ENCODE measurements around the gene C19orf67. TPM values are rescaled to one million over a fixed set of nuclear protein-coding genes. Genes with fewer than 3 reads are reported as not detected.

C19orf67 gene
- total and polyA plus RNA-seq, 2 of the 13 experiments (the other 11 are each of a cell fraction or from before 2014, with no cell fraction given), result 0.11 to 0.32 TPM

DNA sequence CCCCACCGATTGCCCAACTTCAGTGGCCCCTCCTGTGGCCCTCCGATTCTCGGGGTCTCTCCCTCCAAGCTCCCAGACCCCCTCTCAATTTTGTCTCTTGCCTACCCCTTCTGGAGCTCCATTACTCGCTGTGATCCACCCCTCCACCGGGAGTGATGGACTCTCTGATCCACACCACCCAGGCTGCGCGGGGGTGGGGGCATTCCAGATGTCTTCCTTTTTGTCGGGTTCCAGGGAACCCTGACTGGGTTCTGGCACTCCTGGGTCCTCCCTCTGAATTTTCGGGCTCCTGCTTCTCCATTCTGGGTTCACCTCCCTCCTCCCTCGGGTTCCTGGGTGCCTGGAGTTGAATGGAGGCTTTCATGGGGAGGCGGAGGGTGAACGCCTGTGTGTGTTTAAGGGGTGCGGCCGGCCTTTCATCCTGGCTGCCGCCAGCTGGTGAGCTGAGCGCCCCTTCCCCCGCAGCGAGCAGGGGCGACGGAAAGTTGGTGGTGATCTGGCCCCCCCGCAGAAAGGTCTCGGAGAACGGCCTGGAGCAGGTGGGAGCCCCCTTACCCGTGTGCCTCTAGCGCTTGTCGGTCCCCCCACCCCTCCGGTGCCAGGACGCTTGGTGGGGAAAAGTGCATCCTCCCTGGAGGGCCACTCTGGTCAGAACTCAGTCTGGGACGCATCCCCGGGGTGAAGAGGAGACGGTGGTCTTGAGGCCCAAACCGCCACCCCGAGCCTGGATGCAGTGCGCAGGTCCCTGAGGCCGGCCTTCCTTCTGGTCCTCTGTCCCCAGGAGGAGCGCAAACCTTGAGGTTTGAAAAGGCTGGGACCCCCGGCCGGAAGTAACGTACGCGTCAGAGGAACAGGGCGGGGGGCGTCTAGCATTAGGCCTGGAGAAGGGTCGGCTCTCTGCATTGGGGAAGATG is 11.4 kb downstream of the C19orf67 start (continued):
- no peak for TF ChIP-seq ZNF136 (CRISPR knock-in tag; IDR thresholded peaks at IDR 0.05; ENCODE audit: low read depth)
- TF ChIP-seq, protein P1, sequence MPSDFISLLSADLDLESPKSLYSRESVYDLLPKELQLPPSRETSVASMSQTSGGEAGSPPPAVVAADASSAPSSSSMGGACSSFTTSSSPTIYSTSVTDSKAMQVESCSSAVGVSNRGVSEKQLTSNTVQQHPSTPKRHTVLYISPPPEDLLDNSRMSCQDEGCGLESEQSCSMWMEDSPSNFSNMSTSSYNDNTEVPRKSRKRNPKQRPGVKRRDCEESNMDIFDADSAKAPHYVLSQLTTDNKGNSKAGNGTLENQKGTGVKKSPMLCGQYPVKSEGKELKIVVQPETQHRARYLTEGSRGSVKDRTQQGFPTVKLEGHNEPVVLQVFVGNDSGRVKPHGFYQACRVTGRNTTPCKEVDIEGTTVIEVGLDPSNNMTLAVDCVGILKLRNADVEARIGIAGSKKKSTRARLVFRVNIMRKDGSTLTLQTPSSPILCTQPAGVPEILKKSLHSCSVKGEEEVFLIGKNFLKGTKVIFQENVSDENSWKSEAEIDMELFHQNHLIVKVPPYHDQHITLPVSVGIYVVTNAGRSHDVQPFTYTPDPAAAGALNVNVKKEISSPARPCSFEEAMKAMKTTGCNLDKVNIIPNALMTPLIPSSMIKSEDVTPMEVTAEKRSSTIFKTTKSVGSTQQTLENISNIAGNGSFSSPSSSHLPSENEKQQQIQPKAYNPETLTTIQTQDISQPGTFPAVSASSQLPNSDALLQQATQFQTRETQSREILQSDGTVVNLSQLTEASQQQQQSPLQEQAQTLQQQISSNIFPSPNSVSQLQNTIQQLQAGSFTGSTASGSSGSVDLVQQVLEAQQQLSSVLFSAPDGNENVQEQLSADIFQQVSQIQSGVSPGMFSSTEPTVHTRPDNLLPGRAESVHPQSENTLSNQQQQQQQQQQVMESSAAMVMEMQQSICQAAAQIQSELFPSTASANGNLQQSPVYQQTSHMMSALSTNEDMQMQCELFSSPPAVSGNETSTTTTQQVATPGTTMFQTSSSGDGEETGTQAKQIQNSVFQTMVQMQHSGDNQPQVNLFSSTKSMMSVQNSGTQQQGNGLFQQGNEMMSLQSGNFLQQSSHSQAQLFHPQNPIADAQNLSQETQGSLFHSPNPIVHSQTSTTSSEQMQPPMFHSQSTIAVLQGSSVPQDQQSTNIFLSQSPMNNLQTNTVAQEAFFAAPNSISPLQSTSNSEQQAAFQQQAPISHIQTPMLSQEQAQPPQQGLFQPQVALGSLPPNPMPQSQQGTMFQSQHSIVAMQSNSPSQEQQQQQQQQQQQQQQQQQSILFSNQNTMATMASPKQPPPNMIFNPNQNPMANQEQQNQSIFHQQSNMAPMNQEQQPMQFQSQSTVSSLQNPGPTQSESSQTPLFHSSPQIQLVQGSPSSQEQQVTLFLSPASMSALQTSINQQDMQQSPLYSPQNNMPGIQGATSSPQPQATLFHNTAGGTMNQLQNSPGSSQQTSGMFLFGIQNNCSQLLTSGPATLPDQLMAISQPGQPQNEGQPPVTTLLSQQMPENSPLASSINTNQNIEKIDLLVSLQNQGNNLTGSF (CRISPR knock-in tag; IDR thresholded peaks at IDR 0.05), result no peak
- 0 out of 2 replicates have a peak, but pooled peaks have one; percentile 35 for TF ChIP-seq HNRNPL (IDR thresholded peaks at IDR 0.05; ENCODE audit: low read depth, low read length)
- TF ChIP-seq PRPF4 (IDR thresholded peaks at IDR 0.05; ENCODE audit: low read depth, low read length, poor library complexity, severe bottlenecking), result no peak
- no peak for TF ChIP-seq DNMT1 (CRISPR knock-in tag; IDR thresholded peaks at IDR 0.05)
- 0 out of 2 replicates have a peak, but pooled peaks have one; percentile 7 for TF ChIP-seq MED1 (CRISPR knock-in tag; IDR thresholded peaks at IDR 0.05)
- peak; percentile 2 for TF ChIP-seq YY1 (IDR thresholded peaks at IDR 0.05; ENCODE audit: insufficient read depth, insufficient replicate concordance, low read depth, low read length)
- TF ChIP-seq ZNF547 (CRISPR knock-in tag; IDR thresholded peaks at IDR 0.05), result 0 out of 2 replicates have a peak, but pooled peaks have one; percentile 32
- TF ChIP-seq, protein P2, sequence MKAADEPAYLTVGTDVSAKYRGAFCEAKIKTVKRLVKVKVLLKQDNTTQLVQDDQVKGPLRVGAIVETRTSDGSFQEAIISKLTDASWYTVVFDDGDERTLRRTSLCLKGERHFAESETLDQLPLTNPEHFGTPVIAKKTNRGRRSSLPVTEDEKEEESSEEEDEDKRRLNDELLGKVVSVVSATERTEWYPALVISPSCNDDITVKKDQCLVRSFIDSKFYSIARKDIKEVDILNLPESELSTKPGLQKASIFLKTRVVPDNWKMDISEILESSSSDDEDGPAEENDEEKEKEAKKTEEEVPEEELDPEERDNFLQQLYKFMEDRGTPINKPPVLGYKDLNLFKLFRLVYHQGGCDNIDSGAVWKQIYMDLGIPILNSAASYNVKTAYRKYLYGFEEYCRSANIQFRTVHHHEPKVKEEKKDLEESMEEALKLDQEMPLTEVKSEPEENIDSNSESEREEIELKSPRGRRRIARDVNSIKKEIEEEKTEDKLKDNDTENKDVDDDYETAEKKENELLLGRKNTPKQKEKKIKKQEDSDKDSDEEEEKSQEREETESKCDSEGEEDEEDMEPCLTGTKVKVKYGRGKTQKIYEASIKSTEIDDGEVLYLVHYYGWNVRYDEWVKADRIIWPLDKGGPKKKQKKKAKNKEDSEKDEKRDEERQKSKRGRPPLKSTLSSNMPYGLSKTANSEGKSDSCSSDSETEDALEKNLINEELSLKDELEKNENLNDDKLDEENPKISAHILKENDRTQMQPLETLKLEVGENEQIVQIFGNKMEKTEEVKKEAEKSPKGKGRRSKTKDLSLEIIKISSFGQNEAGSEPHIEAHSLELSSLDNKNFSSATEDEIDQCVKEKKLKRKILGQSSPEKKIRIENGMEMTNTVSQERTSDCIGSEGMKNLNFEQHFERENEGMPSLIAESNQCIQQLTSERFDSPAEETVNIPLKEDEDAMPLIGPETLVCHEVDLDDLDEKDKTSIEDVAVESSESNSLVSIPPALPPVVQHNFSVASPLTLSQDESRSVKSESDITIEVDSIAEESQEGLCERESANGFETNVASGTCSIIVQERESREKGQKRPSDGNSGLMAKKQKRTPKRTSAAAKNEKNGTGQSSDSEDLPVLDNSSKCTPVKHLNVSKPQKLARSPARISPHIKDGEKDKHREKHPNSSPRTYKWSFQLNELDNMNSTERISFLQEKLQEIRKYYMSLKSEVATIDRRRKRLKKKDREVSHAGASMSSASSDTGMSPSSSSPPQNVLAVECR (CRISPR knock-in tag; IDR thresholded peaks at IDR 0.05; ENCODE audit: borderline replicate concordance), result peak; percentile 15; the same call in 1 of the 2 replicates
- TF ChIP-seq, protein P3, sequence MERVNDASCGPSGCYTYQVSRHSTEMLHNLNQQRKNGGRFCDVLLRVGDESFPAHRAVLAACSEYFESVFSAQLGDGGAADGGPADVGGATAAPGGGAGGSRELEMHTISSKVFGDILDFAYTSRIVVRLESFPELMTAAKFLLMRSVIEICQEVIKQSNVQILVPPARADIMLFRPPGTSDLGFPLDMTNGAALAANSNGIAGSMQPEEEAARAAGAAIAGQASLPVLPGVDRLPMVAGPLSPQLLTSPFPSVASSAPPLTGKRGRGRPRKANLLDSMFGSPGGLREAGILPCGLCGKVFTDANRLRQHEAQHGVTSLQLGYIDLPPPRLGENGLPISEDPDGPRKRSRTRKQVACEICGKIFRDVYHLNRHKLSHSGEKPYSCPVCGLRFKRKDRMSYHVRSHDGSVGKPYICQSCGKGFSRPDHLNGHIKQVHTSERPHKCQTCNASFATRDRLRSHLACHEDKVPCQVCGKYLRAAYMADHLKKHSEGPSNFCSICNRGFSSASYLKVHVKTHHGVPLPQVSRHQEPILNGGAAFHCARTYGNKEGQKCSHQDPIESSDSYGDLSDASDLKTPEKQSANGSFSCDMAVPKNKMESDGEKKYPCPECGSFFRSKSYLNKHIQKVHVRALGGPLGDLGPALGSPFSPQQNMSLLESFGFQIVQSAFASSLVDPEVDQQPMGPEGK (CRISPR knock-in tag; IDR thresholded peaks at IDR 0.05), result peak; percentile 90
- TF ChIP-seq IKZF4 (CRISPR knock-in tag; IDR thresholded peaks at IDR 0.05; ENCODE audit: borderline replicate concordance, low read depth, not compliant biosample characterization), result peak; percentile 31
- TF ChIP-seq AHR (CRISPR knock-in tag; IDR thresholded peaks at IDR 0.05), result peak; percentile 18; the same call in 1 of the 2 replicates
- TF ChIP-seq, protein P4, sequence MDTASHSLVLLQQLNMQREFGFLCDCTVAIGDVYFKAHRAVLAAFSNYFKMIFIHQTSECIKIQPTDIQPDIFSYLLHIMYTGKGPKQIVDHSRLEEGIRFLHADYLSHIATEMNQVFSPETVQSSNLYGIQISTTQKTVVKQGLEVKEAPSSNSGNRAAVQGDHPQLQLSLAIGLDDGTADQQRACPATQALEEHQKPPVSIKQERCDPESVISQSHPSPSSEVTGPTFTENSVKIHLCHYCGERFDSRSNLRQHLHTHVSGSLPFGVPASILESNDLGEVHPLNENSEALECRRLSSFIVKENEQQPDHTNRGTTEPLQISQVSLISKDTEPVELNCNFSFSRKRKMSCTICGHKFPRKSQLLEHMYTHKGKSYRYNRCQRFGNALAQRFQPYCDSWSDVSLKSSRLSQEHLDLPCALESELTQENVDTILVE (CRISPR knock-in tag; IDR thresholded peaks at IDR 0.05), result no peak
- peak; percentile 45; the same call in 1 of the 2 replicates for TF ChIP-seq ZNF224 (CRISPR knock-in tag; IDR thresholded peaks at IDR 0.05)
